ENCODE measurements around the gene RNF2. TPM values are rescaled to one million over a fixed set of nuclear protein-coding genes. Genes with fewer than 3 reads are reported as not detected.

Gene RNF2
- total RNA-seq, 6 experiments from 2014 or later: 4.2 to 9.1 (median 5.3) TPM

DNA sequence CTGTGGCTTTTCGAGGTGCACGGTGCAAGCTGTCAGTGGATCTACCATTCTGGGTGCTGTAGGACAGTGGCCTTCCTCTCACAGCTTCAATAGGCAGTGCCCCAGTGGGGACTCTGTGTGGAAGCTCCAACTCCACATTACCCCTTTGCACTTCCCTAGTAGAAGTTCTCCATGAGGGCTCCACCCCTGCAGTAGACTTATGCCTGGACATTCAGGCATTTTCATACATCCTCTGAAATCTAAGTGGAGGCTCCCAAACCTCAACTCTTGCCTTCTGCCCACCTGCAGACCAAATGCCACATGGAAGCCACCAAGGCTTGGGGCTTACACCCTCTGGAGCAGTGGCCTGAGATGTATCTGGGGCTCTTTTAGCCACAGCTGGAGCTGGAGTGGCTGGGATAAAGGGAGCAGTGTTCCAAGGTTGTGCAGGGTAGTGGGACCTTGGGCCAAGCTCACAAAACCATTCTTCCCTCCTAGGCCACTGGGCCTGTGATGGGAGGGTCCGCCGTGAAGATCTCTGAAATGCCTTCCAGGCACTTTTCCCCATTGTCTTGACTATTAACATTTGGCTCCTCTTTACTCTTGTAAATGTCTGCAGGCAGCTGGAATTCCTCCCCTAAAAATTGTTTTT, 18.0 kb upstream of the RNF2 start:
- Histone ChIP-seq H3K27ac (no peak overlapping the region), H3K4me1 (no peaks in the 10 kb centered on the region), H3K9me3 (no peaks in the 10 kb centered on the region), H3K36me3 (no peaks in the 10 kb centered on the region), H3K27me3 (no peaks in the 10 kb centered on the region), H3K4me3 (no peak overlapping the region)
- no CpG with 5 or more reads among the region's 4 CpGs for WGBS (ENCODE audit: insufficient coverage, low coverage, low lambda C conversion rate, missing lambda C conversion rate)
- ATAC-seq (no peak), DNase-seq (no peak)
- TF ChIP-seq POLR2A (IDR thresholded peaks at IDR 0.05) (no peak), CTCF (IDR thresholded peaks at IDR 0.05) (no peak)
- intact Hi-C loops (cut with DNase I): no loop called here

GRCh38 chr1:185033686-185034085, 11.7 kb upstream of the RNF2 start:
- no peak for TF ChIP-seq POLR2A (IDR thresholded peaks at IDR 0.05)
- no peak for TF ChIP-seq CTCF (IDR thresholded peaks at IDR 0.05)
- no peaks in the 10 kb centered on the region for H3K9me3 ChIP-seq
- WGBS (ENCODE audit: insufficient coverage, low coverage, low lambda C conversion rate, missing lambda C conversion rate): 71% methylated on average over 3 of the region's 3 CpGs
- H3K4me3 ChIP-seq: no peak overlapping the region
- H3K4me1 ChIP-seq: no peaks in the 10 kb centered on the region
- no peaks in the 10 kb centered on the region for H3K36me3 ChIP-seq
- H3K27me3 ChIP-seq: no peaks in the 10 kb centered on the region
- intact Hi-C loops (cut with DNase I): no loop called here
- DNase-seq (no peak), ATAC-seq (no peak)
- no peak overlapping the region for H3K27ac ChIP-seq

DNA sequence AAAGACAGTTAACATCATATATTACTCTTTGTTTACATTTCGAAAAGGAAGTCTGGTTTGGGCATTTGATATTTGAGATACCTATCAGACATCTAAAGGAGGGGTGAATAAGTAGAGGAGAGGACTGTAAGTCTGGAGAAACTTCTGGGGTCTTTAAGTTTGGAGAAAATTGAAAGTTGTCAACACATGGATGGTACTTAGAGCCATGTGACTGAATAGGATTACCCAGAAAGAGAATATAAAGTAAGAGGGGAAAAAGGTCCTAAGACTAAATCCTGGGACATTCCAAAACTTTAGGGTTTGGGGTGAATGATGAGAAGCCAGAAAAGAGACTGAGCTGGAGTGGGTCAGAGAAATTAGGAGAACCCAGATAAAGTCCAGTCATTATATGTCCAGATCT, 10.1 kb upstream of the RNF2 start:
- Histone ChIP-seq H3K27ac (no peak overlapping the region), H3K4me1 (no peaks in the 10 kb centered on the region), H3K36me3 (no peaks in the 10 kb centered on the region), H3K4me3 (no peak overlapping the region), H3K9me3 (no peaks in the 10 kb centered on the region), H3K27me3 (no peaks in the 10 kb centered on the region)
- no peak for DNase-seq
- no peak for ATAC-seq
- 48% methylated on average over 1 of the region's 1 CpG for WGBS (ENCODE audit: insufficient coverage, low coverage, low lambda C conversion rate, missing lambda C conversion rate)
- no peak for TF ChIP-seq CTCF (IDR thresholded peaks at IDR 0.05)
- TF ChIP-seq POLR2A (IDR thresholded peaks at IDR 0.05): no peak
- intact Hi-C loops (cut with DNase I): no loop called here

DNA sequence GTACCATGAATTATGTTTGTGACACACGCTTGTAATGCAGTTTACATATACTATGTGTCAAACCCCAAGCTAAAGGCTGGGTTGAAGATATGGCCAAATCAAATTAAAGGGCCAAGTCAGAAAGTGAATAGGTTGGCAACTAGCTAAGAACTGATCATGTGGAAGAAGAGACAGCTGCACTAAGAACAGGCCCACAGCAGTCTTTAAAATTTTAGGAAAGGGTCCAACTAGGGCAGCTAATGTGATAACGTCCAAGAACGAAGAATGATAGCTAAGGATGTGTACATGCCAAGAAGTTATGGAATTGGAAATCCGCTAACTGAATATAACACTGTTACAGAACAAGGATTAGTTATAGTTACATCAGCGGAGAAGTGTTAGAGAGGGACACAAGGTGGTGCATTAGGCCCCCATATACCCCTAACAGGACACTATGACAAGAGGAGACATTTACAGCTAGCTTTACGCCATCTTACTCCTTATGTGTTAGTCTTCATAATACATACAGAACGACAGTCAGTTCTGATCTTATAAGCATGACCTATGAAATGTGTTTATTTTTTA, 6.5 kb upstream of the RNF2 start:
- H3K4me3 ChIP-seq: no peak overlapping the region
- DNase-seq: no peak
- no peak overlapping the region for H3K27ac ChIP-seq
- ATAC-seq: no peak
- no peaks in the 10 kb centered on the region for H3K27me3 ChIP-seq
- no peaks in the 10 kb centered on the region for H3K4me1 ChIP-seq
- intact Hi-C loops (cut with DNase I): no loop called here
- H3K36me3 ChIP-seq: no peaks in the 10 kb centered on the region
- H3K9me3 ChIP-seq: no peaks in the 10 kb centered on the region
- TF ChIP-seq POLR2A (IDR thresholded peaks at IDR 0.05) (no peak), CTCF (IDR thresholded peaks at IDR 0.05) (no peak)
- WGBS (ENCODE audit: insufficient coverage, low coverage, low lambda C conversion rate, missing lambda C conversion rate): 78% methylated on average over 7 of the region's 7 CpGs
